22Rv1 (cell line): ENCODE data around the gene IP6K3.

Source experiments
- H3K27ac ChIP-seq: fragments of 450-650 bp; 2 replicates; pipeline ENCODE4 v1.5.1; 2017
- CTCF ChIP-seq: fragments of 450-650 bp; IDR thresholded peaks from 2 replicates; pipeline ENCODE4 v1.5.1; 2017; ENCODE audit warnings: mild to moderate bottlenecking
- ZFX ChIP-seq: fragments of 450-650 bp; IDR thresholded peaks from 2 replicates; pipeline ENCODE4 v1.6.1; 2017; ENCODE audit warnings: antibody characterized with exemption, borderline replicate concordance

IP6K3 gene

DNA sequence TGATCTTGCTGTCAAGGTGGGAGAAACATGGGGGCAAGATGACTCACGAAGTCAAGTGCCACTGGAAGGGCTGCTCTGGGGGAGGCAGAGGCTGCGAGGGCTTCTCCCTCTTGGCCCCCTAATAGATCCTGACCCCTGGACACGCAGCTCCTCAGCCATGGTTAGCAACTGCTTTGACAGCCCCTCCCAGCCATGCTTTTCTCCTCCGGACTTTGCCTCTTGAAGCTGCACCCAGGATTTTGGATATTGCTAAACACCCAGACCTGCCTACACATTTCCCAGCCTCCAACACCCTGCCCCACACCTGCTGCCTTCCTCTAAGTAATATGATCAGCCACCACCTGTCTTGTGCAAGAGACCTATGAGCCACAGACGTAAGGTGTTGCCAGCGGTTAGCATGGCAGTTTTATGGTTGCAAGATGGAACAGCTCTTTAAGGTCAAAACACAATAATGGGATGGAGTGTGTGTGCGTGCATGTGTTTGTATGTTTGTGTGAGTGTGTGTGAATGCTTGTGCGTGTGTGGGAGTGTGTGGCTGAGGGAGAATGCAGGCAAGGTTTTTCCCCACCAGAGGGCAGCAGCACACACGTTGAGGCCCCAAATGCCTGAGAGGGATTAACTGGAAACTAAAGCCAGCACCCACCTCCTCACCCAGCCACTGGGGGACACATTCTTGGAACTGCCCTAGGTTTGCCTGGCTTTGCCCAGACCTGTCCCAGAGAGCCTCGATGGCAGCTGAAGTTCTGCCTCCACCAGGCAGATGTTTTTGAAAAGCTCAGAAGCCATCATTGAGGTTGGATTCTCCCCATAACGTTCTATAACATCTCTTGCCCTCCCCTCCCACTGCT is 2.5 kb downstream of the IP6K3 start:
- TF ChIP-seq ZFX (no peak), CTCF (peak; percentile 95)
- peak overlapping the region; percentile 48 for H3K27ac ChIP-seq

DNA sequence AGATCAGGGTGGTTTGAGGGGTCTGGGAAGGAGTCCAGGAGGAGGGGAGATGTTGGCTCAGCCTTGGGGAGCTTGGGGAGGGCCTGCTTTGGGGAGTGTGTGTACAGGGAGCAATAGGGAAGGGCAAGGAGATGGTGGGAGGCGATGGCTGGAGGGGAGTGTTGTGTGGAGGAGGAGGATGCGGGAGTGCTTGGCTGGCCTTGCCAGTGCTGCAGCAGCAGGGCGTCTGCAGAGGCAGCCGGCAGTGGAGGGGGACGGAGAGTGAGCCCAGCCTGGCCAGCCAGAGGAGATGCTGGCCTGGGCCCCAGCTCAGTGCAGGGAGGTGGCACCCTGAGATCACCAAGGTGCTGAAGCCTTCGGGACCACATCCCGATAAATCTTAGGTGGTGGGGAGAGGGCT is 3.9 kb downstream of the IP6K3 start:
- TF ChIP-seq CTCF: no peak
- no peak for TF ChIP-seq ZFX
- H3K27ac ChIP-seq: no peak overlapping the region

DNA sequence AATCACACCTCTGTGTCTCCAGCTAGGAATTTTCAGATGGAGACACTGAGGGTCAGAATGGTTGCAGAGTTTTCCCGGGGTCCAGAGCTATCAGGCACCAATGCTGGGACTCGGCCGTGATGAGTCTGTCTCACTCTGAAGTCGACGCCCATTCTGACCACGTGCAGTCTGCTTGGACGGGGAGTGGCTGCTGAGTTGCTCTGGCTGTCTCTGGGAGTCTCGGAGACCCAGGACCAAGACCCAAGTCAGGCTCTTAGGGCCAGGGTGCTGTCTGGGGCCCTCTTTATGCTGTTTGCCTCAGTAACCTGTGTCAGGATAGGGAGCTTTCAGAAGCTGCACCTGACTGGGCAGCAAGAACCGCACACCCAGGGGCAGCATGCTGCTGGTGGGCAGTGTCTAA is 4.6 kb downstream of the IP6K3 start:
- TF ChIP-seq ZFX (no peak), CTCF (no peak)
- no peak overlapping the region for H3K27ac ChIP-seq

- H3K27ac ChIP-seq: no peak overlapping the region
- TF ChIP-seq CTCF: no peak
Measured at GRCh38 chr6:33740794-33741193, 5.9 kb downstream of the IP6K3 start.

DNA sequence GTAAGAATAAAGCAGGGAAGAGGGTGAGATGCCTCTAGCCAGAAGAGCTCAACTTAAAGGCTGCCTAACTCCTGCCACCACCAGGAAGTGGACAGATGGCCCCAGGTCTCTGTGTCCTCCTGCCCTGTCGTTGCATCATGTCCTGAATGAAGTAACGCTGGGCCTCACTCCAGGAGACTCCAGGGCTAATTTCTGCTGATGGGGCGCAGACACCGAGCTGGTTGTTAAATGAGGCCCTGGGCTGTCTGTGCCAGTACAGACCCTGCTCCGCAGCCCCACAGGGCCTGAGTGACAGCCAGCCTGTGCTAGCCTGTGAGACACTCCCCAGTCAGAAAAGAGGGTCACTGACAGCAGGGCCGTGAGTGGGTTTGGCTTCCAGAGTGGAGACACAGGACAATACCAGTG is 6.5 kb downstream of the IP6K3 start:
- TF ChIP-seq ZFX (no peak), CTCF (no peak)
- H3K27ac ChIP-seq: no peak overlapping the region

DNA sequence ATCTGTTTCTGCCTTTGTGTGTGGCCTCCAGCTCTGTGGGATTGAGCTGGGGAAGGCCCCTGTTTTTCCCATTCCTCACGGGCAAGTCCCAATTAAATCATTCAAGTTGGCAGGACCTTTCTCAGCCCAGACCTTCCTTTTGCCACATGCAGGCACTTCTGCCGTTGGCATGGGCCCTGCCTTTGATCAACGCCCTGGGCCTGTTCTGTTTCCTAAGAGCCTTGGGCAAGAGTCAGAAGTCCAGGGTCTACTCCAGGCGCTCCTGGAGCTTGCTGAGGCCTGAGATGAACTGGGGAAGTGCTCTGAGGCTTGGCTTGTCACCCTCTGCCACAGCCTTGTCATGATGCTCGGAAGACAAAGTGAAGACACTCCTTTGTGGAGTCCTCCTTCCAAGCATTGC is 7.1 kb downstream of the IP6K3 start:
- TF ChIP-seq CTCF (no peak), ZFX (no peak)
- H3K27ac ChIP-seq: no peak overlapping the region

- H3K27ac ChIP-seq: no peak overlapping the region
- TF ChIP-seq ZFX (no peak), CTCF (no peak)
Measured at GRCh38 chr6:33738879-33739278, 7.8 kb downstream of the IP6K3 start.
